Central memory CD8-positive, alpha-beta T cell (primary cell): Measurements from ENCODE around the gene BCL2L11.
A peak's percentile ranks its signal among the peaks of the same experiment; 100 is the strongest.

Experiments
- ATAC-seq: fragments of 150-1000 bp; cut with Tn5 transposase; replicated peaks from 2 replicates; pipeline ENCODE4 v1.10.0; 2022; ENCODE audit warnings: mild to moderate bottlenecking, moderate FRiP score, moderate number of reproducible peaks; ENCODE audit not compliant: poor library complexity, severe bottlenecking; ENCODE audit errors: extremely low read depth
- DNase-seq, 2 donors: peaks; one replicate each; pipeline ENCODE4 v3.0.0; 2021; ENCODE audit warnings: low spot score in 2 of 2
- H3K27ac Mint-ChIP-seq: one replicate; pipeline ENCODE4 v1.8.0; 2022; ENCODE audit warnings: low read depth, mild to moderate bottlenecking, moderate library complexity, mixed read lengths
- H3K27me3 Mint-ChIP-seq: one replicate; pipeline ENCODE4 v1.8.0; 2022; ENCODE audit warnings: mixed read lengths
- H3K36me3 Mint-ChIP-seq: one replicate; pipeline ENCODE4 v1.8.0; 2022; ENCODE audit warnings: mild to moderate bottlenecking, moderate library complexity, mixed read lengths; ENCODE audit not compliant: insufficient read depth
- H3K4me1 Mint-ChIP-seq: one replicate; pipeline ENCODE4 v1.8.0; 2022; ENCODE audit warnings: mixed read lengths
- H3K4me3 Mint-ChIP-seq: one replicate; pipeline ENCODE4 v1.8.0; 2022; ENCODE audit warnings: mild to moderate bottlenecking, moderate library complexity, mixed read lengths
- H3K9me3 Mint-ChIP-seq: one replicate; pipeline ENCODE4 v1.8.0; 2022; ENCODE audit warnings: mixed read lengths

BCL2L11 gene

DNA sequence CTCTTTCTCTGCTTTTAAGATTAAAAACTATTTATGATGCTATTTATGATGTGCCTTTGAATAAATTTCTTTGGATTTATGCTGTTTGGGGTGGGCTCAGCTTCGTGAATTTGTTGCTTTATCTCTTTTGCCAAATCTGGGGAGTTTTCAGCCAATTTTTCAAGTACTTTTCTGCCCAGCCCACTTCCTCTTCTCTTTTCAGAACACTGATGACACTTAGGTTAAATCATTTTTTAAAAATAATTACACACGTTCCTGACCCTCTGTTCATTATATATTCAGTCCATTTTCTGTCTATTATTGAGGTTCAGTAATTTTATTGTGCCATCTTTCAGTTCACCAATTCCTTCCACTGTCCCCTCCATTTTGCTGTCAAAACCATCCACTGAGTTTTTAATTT is 14.8 kb upstream of the BCL2L11 start:
- peaks cover 2% of the 10 kb centered on the region for H3K4me1 Mint-ChIP-seq
- H3K36me3 Mint-ChIP-seq: no peaks in the 10 kb centered on the region
- no peaks in the 10 kb centered on the region for H3K9me3 Mint-ChIP-seq
- no peak overlapping the region for H3K27ac Mint-ChIP-seq
- DNase-seq (no peak), ATAC-seq (no peak)
- peaks cover 31% of the 10 kb centered on the region for H3K27me3 Mint-ChIP-seq
- no peak overlapping the region for H3K4me3 Mint-ChIP-seq

DNA sequence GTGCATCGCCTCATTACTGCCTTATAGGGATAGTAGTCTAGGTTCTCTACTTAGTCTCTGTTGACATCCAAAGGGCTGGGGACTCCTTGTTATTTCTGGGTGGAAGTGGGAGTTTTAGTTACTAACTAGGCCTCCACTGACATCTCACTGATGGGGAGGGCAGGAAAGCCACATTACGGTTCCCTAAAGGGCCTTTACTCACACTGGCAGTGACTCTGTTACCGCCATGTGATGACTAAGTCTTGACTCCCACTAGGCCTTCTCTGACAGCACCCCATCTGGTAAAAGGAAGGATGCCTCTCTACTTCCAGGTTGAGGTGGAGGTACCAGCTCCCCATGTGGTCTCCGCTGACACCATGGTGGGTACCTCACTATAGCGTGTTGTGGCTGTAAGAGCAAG is 14.0 kb upstream of the BCL2L11 start:
- Mint-ChIP-seq H3K4me3 (no peak overlapping the region), H3K27me3 (peaks cover 39% of the 10 kb centered on the region), H3K27ac (no peak overlapping the region), H3K36me3 (no peaks in the 10 kb centered on the region), H3K9me3 (no peaks in the 10 kb centered on the region), H3K4me1 (no peaks in the 10 kb centered on the region)
- DNase-seq (no peak), ATAC-seq (no peak)

DNA sequence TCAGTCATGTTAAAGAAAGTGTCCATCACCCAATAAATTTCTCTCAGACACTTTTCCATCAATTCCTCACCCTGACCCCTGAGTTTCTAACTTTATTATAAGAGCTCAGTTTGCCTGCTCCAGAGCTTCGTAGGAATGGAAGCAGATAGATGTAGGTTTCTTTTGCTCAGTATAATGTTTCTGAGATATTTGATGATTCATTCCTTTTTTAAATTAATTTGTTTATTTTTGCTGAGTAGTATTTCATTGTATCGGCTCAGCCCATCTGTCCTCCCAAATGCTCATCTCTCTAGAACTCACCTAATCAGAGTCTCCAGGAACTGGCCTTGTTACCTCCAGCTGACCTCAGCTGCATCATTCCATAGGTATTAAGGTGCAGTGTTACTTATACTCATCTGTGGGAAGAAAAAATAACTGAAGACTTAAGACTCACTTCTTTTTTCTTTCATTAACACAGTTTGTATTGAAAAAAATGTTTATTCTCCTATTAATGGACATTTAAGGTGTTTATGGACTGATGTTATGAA is 11.9 kb upstream of the BCL2L11 start:
- no peak for ATAC-seq

DNA sequence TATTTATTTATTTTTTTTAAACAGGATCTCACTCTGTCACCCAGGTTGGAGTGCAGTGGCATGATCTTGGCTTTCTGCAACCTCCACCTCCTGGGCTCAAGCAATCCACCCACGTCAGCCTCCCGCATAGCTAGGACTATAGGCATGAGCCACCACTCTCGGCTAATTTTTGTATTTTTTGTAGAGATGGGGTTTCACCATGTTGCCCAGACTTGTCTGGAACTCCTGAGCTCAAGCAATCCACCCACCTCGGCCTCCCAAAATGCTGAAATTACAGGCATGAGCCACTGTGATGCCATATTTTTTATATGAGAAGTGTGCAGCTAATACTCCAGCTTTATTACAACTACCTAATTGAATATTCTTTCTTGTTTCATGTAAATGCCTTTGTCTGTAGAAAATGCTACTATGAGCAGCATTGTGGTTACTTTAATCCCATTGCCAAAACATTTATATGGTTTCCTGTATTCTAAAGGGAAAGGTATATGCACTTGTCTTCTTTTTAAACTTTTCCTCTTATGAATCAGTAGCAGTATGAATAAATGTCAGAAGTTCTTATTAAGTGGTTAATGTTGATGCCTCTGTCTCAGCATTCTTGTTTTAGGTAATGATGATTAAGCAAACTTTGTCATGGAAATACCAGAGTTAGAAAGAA is 9.5 kb upstream of the BCL2L11 start:
- ATAC-seq (no peak), DNase-seq (no peak)
- no peaks in the 10 kb centered on the region for H3K9me3 Mint-ChIP-seq
- peaks cover 70% of the 10 kb centered on the region for H3K27me3 Mint-ChIP-seq
- peaks cover 6% of the 10 kb centered on the region for H3K4me1 Mint-ChIP-seq
- H3K4me3 Mint-ChIP-seq: no peak overlapping the region
- no peaks in the 10 kb centered on the region for H3K36me3 Mint-ChIP-seq
- no peak overlapping the region for H3K27ac Mint-ChIP-seq

More for the DNA sequence above, 11.9 kb upstream of the BCL2L11 start:
- H3K36me3 Mint-ChIP-seq: no peaks in the 10 kb centered on the region
- H3K27me3 Mint-ChIP-seq: peaks cover 60% of the 10 kb centered on the region
- H3K27ac Mint-ChIP-seq: no peak overlapping the region
- no peak for DNase-seq
- H3K4me3 Mint-ChIP-seq: no peak overlapping the region
- no peaks in the 10 kb centered on the region for H3K4me1 Mint-ChIP-seq
- no peaks in the 10 kb centered on the region for H3K9me3 Mint-ChIP-seq

DNA sequence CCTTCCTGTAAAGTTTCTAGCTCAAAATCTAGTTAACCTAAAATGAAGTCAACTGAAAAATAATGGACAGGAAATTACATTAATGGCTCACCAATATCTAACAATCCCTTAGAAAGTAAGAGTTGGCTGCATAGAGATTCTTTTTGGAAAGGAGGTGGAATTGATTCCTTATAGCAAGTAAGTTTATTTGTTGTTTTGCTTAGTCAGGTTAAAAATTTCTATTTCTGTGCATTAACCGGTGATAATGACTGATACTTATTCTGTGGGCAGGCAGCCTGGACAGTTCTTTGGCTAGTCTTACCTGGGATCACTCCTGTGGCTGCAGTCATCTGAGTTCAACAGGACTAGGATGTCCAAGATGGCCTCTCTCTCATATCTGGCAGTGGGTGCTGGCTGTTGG is 6.9 kb upstream of the BCL2L11 start:
- ATAC-seq (no peak), DNase-seq (no peak)
- H3K36me3 Mint-ChIP-seq: peaks cover 5% of the 10 kb centered on the region
- no peaks in the 10 kb centered on the region for H3K9me3 Mint-ChIP-seq
- H3K4me3 Mint-ChIP-seq: no peak overlapping the region
- peaks cover 88% of the 10 kb centered on the region for H3K27me3 Mint-ChIP-seq
- peaks cover 32% of the 10 kb centered on the region for H3K4me1 Mint-ChIP-seq
- H3K27ac Mint-ChIP-seq: no peak overlapping the region

DNA sequence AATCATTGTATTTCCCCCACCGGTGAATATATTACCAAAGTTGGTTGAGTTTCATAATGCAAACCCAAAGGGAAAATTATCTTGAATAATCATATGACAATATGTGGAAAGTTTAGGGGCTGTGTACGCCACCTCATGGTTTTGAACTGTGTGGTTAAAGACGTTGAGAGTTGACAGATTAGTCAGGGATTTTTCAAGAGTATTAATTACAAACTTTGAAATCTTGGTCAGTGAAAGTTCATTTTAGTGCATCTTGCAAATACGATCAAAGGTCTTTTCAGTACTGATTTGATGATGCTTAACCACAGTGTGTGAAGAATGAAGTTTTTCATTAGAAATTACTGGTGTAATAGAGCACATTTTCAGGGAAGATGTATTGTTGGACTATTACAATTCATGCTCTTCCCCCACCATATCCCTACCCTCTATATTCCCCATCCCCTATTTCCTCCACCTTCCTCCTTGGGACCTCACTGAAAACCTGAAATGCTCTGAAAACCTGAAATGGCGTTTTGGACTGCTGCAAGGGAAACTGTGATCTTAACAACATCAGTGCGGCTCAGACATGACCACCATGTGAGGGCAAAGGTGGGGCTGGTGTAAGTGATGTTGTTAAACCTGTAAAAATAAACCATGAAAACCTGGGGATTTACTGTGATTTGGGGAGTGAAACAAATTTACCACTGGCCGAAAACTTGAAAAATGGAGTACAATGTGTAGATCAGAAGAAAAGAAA is 4.5 kb upstream of the BCL2L11 start:
- no peaks in the 10 kb centered on the region for H3K9me3 Mint-ChIP-seq
- peaks cover 10% of the 10 kb centered on the region for H3K36me3 Mint-ChIP-seq
- ATAC-seq: no peak
- no peak for DNase-seq
- H3K27me3 Mint-ChIP-seq: peaks cover 81% of the 10 kb centered on the region
- no peak overlapping the region for H3K4me3 Mint-ChIP-seq
- H3K4me1 Mint-ChIP-seq: peaks cover 50% of the 10 kb centered on the region
- no peak overlapping the region for H3K27ac Mint-ChIP-seq

DNA sequence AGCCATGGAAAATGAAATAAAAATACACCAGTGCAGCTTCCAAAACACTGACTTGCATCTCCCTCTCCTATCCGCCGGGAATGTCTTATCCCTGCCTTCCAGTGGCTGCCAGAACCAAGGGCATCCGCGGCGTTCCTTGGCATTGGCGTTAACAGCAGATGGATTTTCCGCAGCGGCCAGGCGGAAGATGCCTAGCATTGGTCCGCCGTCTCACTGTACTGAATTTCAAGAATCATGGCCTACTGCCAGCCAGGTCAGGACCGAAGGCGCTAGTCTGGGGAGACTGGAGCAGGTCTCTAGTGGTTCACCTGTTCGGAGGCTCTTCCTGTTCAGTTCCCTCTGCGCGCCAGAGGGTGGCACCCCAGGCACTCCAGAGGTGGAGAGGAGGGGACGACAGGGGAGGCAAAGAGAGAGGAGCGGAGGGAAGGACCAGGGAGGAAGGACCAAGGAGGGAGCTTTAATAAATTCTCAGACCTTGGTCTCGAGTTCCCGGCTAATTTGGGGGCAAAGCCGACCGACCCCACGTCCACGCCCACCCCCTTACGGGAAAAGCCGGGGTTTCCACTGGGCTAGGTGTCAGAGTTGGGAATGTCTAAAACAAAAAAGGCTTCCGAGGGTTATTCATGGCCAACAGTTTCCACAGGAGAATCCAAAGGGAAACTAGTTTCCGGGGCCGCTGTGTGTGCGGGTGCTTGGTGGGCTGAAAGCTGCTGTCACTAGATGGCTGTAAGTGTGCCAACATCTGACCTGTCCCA is 3.7 kb upstream of the BCL2L11 start:
- peak; percentile 34 to 49 for DNase-seq
- H3K4me3 Mint-ChIP-seq: peak overlapping the region; percentile 93
- no peaks in the 10 kb centered on the region for H3K9me3 Mint-ChIP-seq
- peaks cover 17% of the 10 kb centered on the region for H3K36me3 Mint-ChIP-seq
- peaks cover 72% of the 10 kb centered on the region for H3K27me3 Mint-ChIP-seq
- H3K27ac Mint-ChIP-seq: no peak overlapping the region
- peaks cover 58% of the 10 kb centered on the region for H3K4me1 Mint-ChIP-seq
- no peak for ATAC-seq

DNA sequence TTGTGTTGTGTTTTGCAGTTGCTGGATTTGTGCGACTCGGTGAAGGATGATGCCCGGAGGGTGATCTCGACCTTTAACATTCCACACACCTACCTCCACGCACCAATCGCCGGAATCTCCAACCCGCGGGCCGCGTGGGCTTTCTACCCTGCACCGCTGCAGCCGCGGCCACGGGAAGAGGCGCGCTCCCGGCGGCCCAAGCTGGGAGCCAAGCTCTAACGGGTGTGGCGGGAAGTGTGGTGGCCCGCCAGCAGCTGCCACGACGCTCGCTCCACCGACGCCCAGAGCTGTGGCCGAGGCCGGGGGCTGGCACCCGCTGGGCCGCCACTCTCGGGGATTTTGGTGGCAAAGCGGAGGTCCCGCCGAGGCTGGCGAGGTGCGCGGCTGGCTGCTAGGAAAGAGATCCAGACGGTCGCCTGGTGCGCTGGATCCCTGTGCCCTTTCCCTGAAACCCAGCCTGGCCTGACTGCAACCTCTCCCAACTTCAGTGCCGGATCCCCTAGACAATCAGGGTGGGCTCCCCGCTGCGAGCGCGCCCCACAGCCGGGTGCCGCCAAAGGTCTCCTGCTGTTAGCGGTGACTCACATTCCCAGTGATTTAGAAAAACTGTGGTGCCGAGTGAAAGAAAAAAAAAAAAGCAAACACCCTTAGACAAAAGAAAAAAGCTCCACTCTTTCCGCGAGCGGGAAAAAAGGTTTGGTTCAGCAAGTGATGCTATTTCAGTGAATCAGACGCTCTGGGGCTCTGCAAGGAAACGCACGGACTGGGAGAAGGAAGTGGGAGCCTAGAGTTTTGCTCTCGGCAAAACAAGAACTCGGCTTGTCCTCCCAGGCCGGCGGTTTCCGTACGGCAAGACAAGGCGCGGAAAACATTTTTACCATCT is 2.9 kb upstream of the BCL2L11 start:
- Mint-ChIP-seq H3K9me3 (no peaks in the 10 kb centered on the region), H3K4me1 (peaks cover 60% of the 10 kb centered on the region), H3K27me3 (peaks cover 64% of the 10 kb centered on the region), H3K36me3 (peaks cover 21% of the 10 kb centered on the region), H3K27ac (peak overlapping the region; percentile 62), H3K4me3 (peak overlapping the region; percentile 93)
- ATAC-seq: no peak
- no peak for DNase-seq

DNA sequence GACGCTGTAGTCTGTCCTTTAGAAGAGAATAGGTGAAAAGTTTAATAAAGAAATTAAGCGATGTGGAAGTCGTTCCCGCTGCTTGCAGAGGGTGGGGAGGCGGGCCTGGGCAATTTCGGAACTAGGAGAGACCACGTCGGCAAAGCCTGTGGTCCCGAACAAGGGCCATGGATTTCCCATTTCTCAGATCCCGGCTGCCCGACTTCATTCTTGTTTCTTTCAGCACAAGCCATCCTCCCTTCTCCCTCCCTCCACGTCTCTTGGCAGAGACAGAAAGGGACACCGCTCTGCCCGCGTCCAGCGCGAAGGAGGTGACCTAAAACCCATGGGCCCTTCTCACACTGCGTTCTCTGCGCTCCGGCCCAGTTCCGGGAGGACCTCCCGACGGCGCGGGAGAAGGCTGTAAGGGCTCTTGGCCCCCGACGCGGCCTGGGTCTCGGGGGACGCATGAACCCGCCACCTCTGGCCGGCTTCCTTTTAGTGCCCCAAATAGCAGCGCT is 2.2 kb upstream of the BCL2L11 start:
- H3K27ac Mint-ChIP-seq: peak overlapping the region; percentile 62
- ATAC-seq (no peak), DNase-seq (no peak)
- peaks cover 60% of the 10 kb centered on the region for H3K4me1 Mint-ChIP-seq
- peak overlapping the region; percentile 93 for H3K4me3 Mint-ChIP-seq
- H3K27me3 Mint-ChIP-seq: peaks cover 57% of the 10 kb centered on the region
- peaks cover 22% of the 10 kb centered on the region for H3K36me3 Mint-ChIP-seq
- no peaks in the 10 kb centered on the region for H3K9me3 Mint-ChIP-seq

DNA sequence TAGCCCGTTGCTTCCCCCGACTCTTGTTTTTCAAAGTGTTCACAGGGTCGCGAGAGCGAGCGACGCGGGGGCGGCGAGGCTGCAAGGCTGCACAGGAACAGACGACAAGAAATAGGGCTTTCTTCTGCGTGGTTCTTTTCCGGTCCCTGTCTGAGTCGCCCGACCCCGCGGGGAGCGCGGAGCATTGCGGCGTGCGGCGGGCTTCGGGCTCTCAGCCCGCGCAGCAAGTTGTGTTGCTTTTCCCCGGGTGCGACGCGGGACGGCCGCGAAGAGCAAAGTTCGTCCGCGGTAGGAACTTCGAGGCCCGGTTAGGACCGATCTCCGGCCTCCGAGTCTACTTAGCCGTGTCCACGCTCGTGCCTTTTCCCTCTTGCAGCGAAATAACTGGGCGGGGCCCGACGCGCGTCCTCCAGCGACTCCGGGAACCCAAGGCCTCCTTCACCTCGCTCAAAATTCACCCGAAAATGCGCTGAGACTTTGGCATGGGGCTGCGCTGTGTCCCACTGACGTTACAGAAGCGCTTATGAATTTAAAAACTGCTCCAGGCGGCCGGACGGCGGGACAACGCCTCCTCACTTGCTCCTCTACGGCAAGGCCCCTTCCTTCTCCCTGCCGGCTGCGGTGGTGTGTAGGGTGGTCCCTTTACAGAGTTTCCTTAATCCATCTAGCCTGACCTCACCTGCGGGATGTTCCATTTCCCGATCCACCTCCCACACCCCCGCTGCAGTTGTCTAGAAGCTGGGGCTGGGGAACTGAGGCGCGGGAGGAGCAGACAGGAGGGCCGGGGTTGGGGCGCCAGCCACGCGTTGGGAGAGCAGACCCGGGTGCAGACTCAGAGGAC is 1.5 kb upstream of the BCL2L11 start:
- DNase-seq (peak; percentile 10 to 16), ATAC-seq (no peak)
- Mint-ChIP-seq H3K27ac (peak overlapping the region; percentile 62), H3K4me3 (peak overlapping the region; percentile 93), H3K4me1 (peaks cover 60% of the 10 kb centered on the region), H3K36me3 (peaks cover 25% of the 10 kb centered on the region), H3K27me3 (peaks cover 51% of the 10 kb centered on the region), H3K9me3 (no peaks in the 10 kb centered on the region)

DNA sequence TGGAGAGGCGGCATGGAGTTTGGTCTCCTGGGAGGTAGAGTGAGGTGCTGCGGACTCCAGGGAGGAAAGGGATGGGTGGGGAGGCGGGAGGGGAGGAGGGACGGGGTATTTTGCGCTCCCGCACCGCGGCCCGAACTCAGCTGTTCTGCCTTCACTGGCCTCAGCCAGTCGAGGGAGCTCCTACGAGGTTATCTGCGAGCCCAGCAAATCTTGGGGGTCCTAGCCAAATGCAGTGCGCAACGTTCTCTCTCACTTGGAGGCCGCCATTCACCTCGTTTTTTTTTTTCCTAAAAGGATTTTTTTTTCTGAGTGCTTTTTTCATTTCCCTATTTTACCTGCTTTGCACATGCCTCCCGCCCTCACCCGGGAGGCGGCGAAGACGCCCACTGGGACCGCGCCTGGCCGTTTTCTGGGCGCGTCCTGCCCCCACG is 877 bp upstream of the BCL2L11 start:
- Mint-ChIP-seq H3K9me3 (no peaks in the 10 kb centered on the region), H3K27me3 (peaks cover 46% of the 10 kb centered on the region), H3K27ac (no peak overlapping the region), H3K4me3 (peak overlapping the region; percentile 93), H3K4me1 (peaks cover 60% of the 10 kb centered on the region), H3K36me3 (peaks cover 26% of the 10 kb centered on the region)
- ATAC-seq (no peak), DNase-seq (no peak)
